HCT116 (cell line): ENCODE data around the gene ABRACL. TPM values are rescaled to one million over a fixed set of nuclear protein-coding genes. Genes with fewer than 3 reads are reported as not detected.

Source experiments
- ATAC-seq: fragments of 200-7000 bp; cut with Tn5 transposase; 2 replicates; pipeline ENCODE4 v1.9.1; 2020; ENCODE audit warnings: mild to moderate bottlenecking, moderate library complexity
- BruUV-seq: library from RNA; stranded (reverse); fragments of 400-500 nt; replicated peaks from 2 replicates; lab custom pipeline; 2021; lab: Mats Ljungman, UMichigan
- CTCF ChIA-PET: fragments of 300-600 bp; sonication (Branson Sonifier 250); formaldehyde crosslinking; loops from one replicate; lab custom pipeline; 2021; ENCODE audit warnings: antibody characterized with exemption; lab: Charles Lee
- POLR2A ChIA-PET: fragments of 300-600, 350-600 bp; sonication (Branson Sonifier 250); formaldehyde crosslinking; loops from one replicate; lab custom pipeline; 2021; ENCODE audit warnings: antibody characterized with exemption; lab: Charles Lee
- RAD21 ChIA-PET, 2 experiments: fragments of 300-600 bp; sonication (Branson Sonifier 250); formaldehyde crosslinking; loops; one replicate each; lab custom pipeline; 2023; ENCODE audit warnings: low total read pairs in 2 of 2; ENCODE audit not compliant: uncharacterized antibody in 2 of 2, unreplicated experiment in 2 of 2, low non-redundant PET in 1 of 2; lab: Charles Lee
- DNase-seq: peaks from one replicate; pipeline ENCODE4 v3.0.0-alpha.2; 2010; ENCODE audit warnings: low read depth, low spot score
- H2AFZ ChIP-seq: fragments of 200-600 bp; shearing (Covaris generic), sonication (generic); 2 replicates; pipeline ENCODE4 v1.6.1; 2017; ENCODE audit warnings: low read depth, mixed run types, mixed read lengths, antibody characterized with exemption, low read length; ENCODE audit not compliant: poor library complexity, severe bottlenecking
- H3K27ac ChIP-seq: 2 replicates; pipeline ENCODE4 v1.5.1; 2012; ENCODE audit warnings: low read depth, low read length
- H3K27me3 ChIP-seq: fragments of 200-600 bp; sonication (generic); 2 replicates; pipeline ENCODE4 v1.6.1; 2016; ENCODE audit warnings: mixed run types, low read length, mixed read lengths; ENCODE audit not compliant: insufficient read depth
- H3K36me3 ChIP-seq, 2 experiments: fragments of 200-500 bp in 1 of 2; fragments of 200-600 bp in 1 of 2; sonication (Bioruptor generic) in 1 of 2; sonication (generic) in 1 of 2; 2 replicates each; pipeline versions ENCODE4 v1.5.1 to v1.6.1; 2014 to 2016; ENCODE audit warnings: low read length in 2 of 2, inconsistent platforms in 1 of 2, mixed read lengths in 1 of 2, mixed run types in 1 of 2; ENCODE audit not compliant: insufficient read depth in 2 of 2, control insufficient read depth in 1 of 2
- H3K4me1 ChIP-seq, 2 experiments: fragments of 200-600 bp in 1 of 2; sonication (generic) in 1 of 2; 2 replicates each; pipeline versions ENCODE4 v1.5.1 to v1.6.1; 2012 to 2017; ENCODE audit warnings: low read length in 2 of 2, inconsistent platforms in 1 of 2, mild to moderate bottlenecking in 1 of 2, mixed read lengths in 1 of 2, mixed run types in 1 of 2, moderate library complexity in 1 of 2; ENCODE audit not compliant: insufficient read depth in 2 of 2, control insufficient read depth in 1 of 2
- H3K4me2 ChIP-seq: fragments of 200-600 bp; sonication (generic); 2 replicates; pipeline ENCODE4 v1.6.1; 2017; ENCODE audit warnings: mixed run types, low read length, mixed read lengths
- H3K4me3 ChIP-seq, 2 experiments: fragments of 200-600 bp in 1 of 2; sonication (generic) in 1 of 2; replicated peaks in 1 of 2; 2 replicates each; pipeline ENCODE4 v1.5.1; 2011 to 2016; ENCODE audit warnings: low read length in 2 of 2, control low read depth in 1 of 2, low read depth in 1 of 2, mild to moderate bottlenecking in 1 of 2, mixed read lengths in 1 of 2, mixed run types in 1 of 2
- H3K79me2 ChIP-seq: fragments of 200-600 bp; sonication (generic); 2 replicates; pipeline ENCODE4 v1.6.1; 2017; ENCODE audit warnings: mild to moderate bottlenecking, mixed run types, low read length, moderate library complexity, mixed read lengths; ENCODE audit not compliant: insufficient read depth
- H3K9ac ChIP-seq: fragments of 200-600 bp; sonication (generic); 2 replicates; pipeline ENCODE4 v1.6.1; 2016; ENCODE audit warnings: low read length, mixed read lengths
- H3K9me2 ChIP-seq: fragments of 200-600 bp; sonication (generic), shearing (Covaris generic); 2 replicates; pipeline ENCODE4 v1.6.1; 2017; ENCODE audit warnings: mixed run types, mild to moderate bottlenecking, moderate library complexity; ENCODE audit not compliant: insufficient read depth
- H3K9me3 ChIP-seq, 2 experiments: fragments of 200-500 bp in 1 of 2; fragments of 200-600 bp in 1 of 2; sonication (Bioruptor generic) in 1 of 2; sonication (generic) in 1 of 2; 2 replicates each; pipeline ENCODE4 v1.6.1; 2014 to 2017; ENCODE audit warnings: low read length in 2 of 2, mixed read lengths in 2 of 2, inconsistent platforms in 1 of 2, low read depth in 1 of 2, mild to moderate bottlenecking in 1 of 2, mixed run types in 1 of 2, moderate library complexity in 1 of 2; ENCODE audit not compliant: control insufficient read depth in 1 of 2, insufficient read depth in 1 of 2
- H4K20me1 ChIP-seq: fragments of 200-600 bp; sonication (generic), shearing (Covaris generic); 2 replicates; pipeline ENCODE4 v1.6.1; 2017; ENCODE audit warnings: mixed run types, mild to moderate bottlenecking, moderate library complexity; ENCODE audit not compliant: insufficient read depth
- CBX3 ChIP-seq: IDR thresholded peaks from 2 replicates; pipeline ENCODE4 v1.6.1; 2012; ENCODE audit warnings: low read depth
- EGR1 ChIP-seq: IDR thresholded peaks from 2 replicates; pipeline ENCODE4 v1.6.1; 2012; ENCODE audit warnings: low read depth
- SRF ChIP-seq: IDR thresholded peaks from 2 replicates; pipeline ENCODE4 v1.6.1; 2012; ENCODE audit warnings: low read depth
- ZFX ChIP-seq: fragments of 450-650 bp; IDR thresholded peaks from 2 replicates; pipeline ENCODE4 v1.6.1; 2017
- intact Hi-C: fragments of 100-400 bp; cut with micrococcal nuclease; formaldehyde crosslinking; loops from 2 replicates; pipeline ENCODE4 v1.10.0; 2022
- total RNA-seq: library from RNA; stranded (reverse); gene quantifications from one replicate; pipeline ENCODE4 v1.2.1, GENCODE V29; 2021; ENCODE audit not compliant: unreplicated experiment
- TF ChIP-seq, protein P1 (sequence below): IDR thresholded peaks from 2 replicates; pipeline ENCODE4 v1.6.1; 2011; ENCODE audit warnings: mild to moderate bottlenecking, low read length, moderate library complexity; ENCODE audit not compliant: insufficient replicate concordance; ENCODE audit errors: extremely low read depth
- TF ChIP-seq, protein P2 (sequence below): IDR thresholded peaks from 2 replicates; pipeline ENCODE4 v1.6.1; 2012

The ABRACL gene
- total RNA-seq, 1 experiment from 2014 or later: 47.4 TPM

DNA sequence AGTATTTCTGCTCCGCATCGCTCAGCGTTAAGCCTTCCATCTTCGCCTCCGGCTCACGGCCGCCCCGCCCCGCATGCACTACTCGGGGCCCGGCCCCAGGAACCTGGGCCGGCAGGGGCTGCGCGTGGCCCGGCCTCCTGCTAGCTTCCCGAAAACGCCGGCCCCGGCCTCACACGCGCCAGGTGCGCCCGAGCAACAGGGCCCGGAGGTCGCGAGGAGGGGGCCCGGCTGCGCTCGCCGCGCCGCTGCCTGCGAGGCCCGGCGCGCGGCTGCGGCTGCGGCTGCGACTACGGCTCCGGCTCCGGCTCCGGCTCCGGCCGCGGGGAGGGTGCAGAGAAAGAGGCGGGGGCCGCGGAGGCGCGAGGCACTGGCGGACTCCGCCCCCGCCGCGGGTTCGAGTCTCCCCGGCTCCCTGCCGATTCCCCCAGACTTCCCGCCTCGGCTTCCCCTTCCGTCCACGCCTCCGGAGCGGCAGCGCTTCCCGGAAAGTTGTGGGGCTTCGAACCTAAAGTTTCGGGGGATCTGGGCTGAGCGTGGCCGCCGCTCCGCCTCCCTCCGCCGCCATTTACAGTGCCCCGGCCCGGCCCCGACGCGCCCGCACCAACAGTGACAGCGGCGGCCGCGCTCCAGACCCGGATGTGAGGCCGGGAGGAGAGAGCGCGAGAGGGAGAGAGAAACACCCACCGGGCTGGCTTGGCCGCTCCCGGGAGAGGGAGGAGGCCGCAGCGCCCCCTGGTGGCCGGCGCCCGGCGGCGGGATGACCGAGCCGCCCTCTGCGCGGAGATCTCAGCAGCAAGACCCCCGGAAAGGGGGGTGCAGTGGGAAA is 40.7 kb upstream of the ABRACL start, which contains the start of gene REPS1 (continued):
- TF ChIP-seq, protein P1, sequence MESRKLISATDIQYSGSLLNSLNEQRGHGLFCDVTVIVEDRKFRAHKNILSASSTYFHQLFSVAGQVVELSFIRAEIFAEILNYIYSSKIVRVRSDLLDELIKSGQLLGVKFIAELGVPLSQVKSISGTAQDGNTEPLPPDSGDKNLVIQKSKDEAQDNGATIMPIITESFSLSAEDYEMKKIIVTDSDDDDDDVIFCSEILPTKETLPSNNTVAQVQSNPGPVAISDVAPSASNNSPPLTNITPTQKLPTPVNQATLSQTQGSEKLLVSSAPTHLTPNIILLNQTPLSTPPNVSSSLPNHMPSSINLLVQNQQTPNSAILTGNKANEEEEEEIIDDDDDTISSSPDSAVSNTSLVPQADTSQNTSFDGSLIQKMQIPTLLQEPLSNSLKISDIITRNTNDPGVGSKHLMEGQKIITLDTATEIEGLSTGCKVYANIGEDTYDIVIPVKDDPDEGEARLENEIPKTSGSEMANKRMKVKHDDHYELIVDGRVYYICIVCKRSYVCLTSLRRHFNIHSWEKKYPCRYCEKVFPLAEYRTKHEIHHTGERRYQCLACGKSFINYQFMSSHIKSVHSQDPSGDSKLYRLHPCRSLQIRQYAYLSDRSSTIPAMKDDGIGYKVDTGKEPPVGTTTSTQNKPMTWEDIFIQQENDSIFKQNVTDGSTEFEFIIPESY: no peak

DNA sequence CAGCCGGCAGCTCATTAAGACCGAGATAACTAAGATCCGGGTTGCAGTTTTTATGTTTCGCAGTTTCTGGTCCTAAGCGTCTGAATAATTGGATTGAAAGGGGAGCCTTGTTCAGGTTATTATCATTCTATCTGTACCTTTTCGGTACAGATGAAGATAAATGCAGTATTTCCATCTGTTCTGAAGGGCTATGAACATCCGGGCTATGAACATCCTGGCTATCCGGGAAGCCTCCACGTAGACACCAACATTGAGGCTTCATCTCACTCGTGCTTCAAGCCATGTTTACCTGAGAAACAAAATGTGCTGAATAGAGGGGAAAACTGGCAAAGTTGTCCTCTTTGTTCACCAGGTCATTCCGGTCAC is 40.1 kb upstream of the ABRACL start:
- ChIA-PET RAD21 (no interaction called here), POLR2A (no interaction called here), CTCF (interaction anchor here (1.4 kb wide), 1 partner anchor 376 kb away, joined by 3 read pairs; no protein-coding TSS in a partner anchor)
- Histone ChIP-seq H3K9ac (peak overlapping the region; percentile 88), H2AFZ (peak overlapping the region; percentile 33), H3K9me2 (no peaks in the 10 kb centered on the region), H3K4me3 (peak overlapping the region; percentile 81 to 83), H4K20me1 (no peaks in the 10 kb centered on the region; the same call in 1 of the 2 replicates), H3K79me2 (peaks cover 44% of the 10 kb centered on the region), H3K27ac (peak overlapping the region; percentile 72; the same call in 1 of the 2 replicates), H3K27me3 (no peaks in the 10 kb centered on the region), H3K36me3 (no peaks in the 10 kb centered on the region), H3K4me1 (peaks cover 16 to 36% of the 10 kb centered on the region in 2 experiments; a peak in 3 of 4 replicates), H3K9me3 (no peaks in the 10 kb centered on the region), H3K4me2 (peak overlapping the region; percentile 77)
- intact Hi-C loops: loop anchor here (1.0 to 10.0 kb wide), 3 partner anchors 40 to 376 kb away; partner anchors contain the start of gene ABRACL
- ATAC-seq (peak; percentile 39), DNase-seq (no peak)
- peak; percentile 16; the same call in 1 of the 2 replicates for TF ChIP-seq EGR1
- TF ChIP-seq, protein P2, sequence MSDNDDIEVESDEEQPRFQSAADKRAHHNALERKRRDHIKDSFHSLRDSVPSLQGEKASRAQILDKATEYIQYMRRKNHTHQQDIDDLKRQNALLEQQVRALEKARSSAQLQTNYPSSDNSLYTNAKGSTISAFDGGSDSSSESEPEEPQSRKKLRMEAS: peak; percentile 14; the same call in 1 of the 2 replicates
- no peak for TF ChIP-seq CBX3
- TF ChIP-seq ZFX: no peak
- TF ChIP-seq SRF: no peak; the same call in 1 of the 2 replicates
- TSS peak; percentile 71 for BruUV-seq
